SK-N-SH (cell line): ENCODE results near the gene FANCE. TPM values are rescaled to one million over a fixed set of nuclear protein-coding genes. Genes with fewer than 3 reads are reported as not detected.

Experiments
- CTCF ChIA-PET: fragments of 300-600, 350-600 bp; formaldehyde crosslinking; extraction: SDS; loops from one replicate; lab custom pipeline; 2021; lab: Yijun Ruan, JAX
- POLR2A ChIA-PET: fragments of 350-600 bp; sonication (Branson Sonifier 250); formaldehyde crosslinking; extraction: SDS; loops from one replicate; lab custom pipeline; 2020; ENCODE audit warnings: antibody characterized with exemption, inconsistent platforms; lab: Yijun Ruan, JAX
- DNase-seq: peaks from one replicate; pipeline ENCODE4 v3.0.0; 2012
- H2AFZ ChIP-seq: fragments of 200-600 bp; sonication (generic); 2 replicates; pipeline ENCODE4 v1.8.1; 2016; ENCODE audit warnings: antibody characterized with exemption, mild to moderate bottlenecking, low read depth
- H3F3A ChIP-seq: fragments of 200-600 bp; sonication (generic); replicated peaks from 2 replicates; pipeline ENCODE3; 2016; ENCODE audit warnings: antibody characterized with exemption, mild to moderate bottlenecking; ENCODE audit not compliant: insufficient read depth
- H3K27ac ChIP-seq, 2 experiments: fragments of 200-500 bp in 1 of 2; fragments of 200-600 bp in 1 of 2; sonication (Bioruptor generic) in 1 of 2; sonication (generic), shearing (Covaris generic) in 1 of 2; 2 replicates each; pipeline versions ENCODE4 v1.5.1 to v1.6.1; 2014 to 2016; ENCODE audit warnings: low read depth in 2 of 2, inconsistent platforms in 1 of 2, low read length in 1 of 2, mild to moderate bottlenecking in 1 of 2, mixed read lengths in 1 of 2
- H3K27me3 ChIP-seq: fragments of 200-600 bp; sonication (generic), shearing (Covaris generic); 2 replicates; pipeline ENCODE4 v1.6.1; 2016; ENCODE audit warnings: mixed run types; ENCODE audit not compliant: insufficient read depth
- H3K36me3 ChIP-seq, 2 experiments: fragments of 200-500 bp in 1 of 2; fragments of 200-600 bp in 1 of 2; sonication (Bioruptor generic) in 1 of 2; sonication (generic) in 1 of 2; replicated peaks in 1 of 2; 2 replicates each; pipeline versions ENCODE3 to v1.5.1; 2014 to 2016; ENCODE audit warnings: low read length in 1 of 2, mild to moderate bottlenecking in 1 of 2; ENCODE audit not compliant: insufficient read depth in 2 of 2, control insufficient read depth in 1 of 2
- H3K4me1 ChIP-seq, 2 experiments: fragments of 200-500 bp in 1 of 2; fragments of 200-600 bp in 1 of 2; sonication (Bioruptor generic) in 1 of 2; sonication (generic), shearing (Covaris generic) in 1 of 2; 2 replicates each; pipeline versions ENCODE4 v1.5.1 to v1.6.1; 2014 to 2016; ENCODE audit warnings: low read depth in 1 of 2, low read length in 1 of 2, mixed run types in 1 of 2; ENCODE audit not compliant: insufficient read depth in 2 of 2, control insufficient read depth in 1 of 2
- H3K4me2 ChIP-seq: fragments of 200-600 bp; sonication (generic), shearing (Covaris generic); 2 replicates; pipeline ENCODE4 v1.6.1; 2017; ENCODE audit warnings: mixed run types
- H3K4me3 ChIP-seq, 2 experiments: fragments of 200-500 bp in 1 of 2; fragments of 200-600 bp in 1 of 2; sonication (Bioruptor generic) in 1 of 2; sonication (generic), shearing (Covaris generic) in 1 of 2; 2 replicates each; pipeline versions ENCODE4 v1.5.1 to v1.8.1; 2014 to 2016; ENCODE audit warnings: low read depth in 2 of 2, inconsistent platforms in 1 of 2, low read length in 1 of 2, mild to moderate bottlenecking in 1 of 2, mixed read lengths in 1 of 2, moderate library complexity in 1 of 2
- H3K79me2 ChIP-seq: fragments of 200-600 bp; sonication (generic); 2 replicates; pipeline ENCODE4 v1.8.1; 2017; ENCODE audit warnings: mild to moderate bottlenecking; ENCODE audit not compliant: insufficient read depth
- H3K9ac ChIP-seq: fragments of 200-600 bp; sonication (generic); 2 replicates; pipeline ENCODE4 v1.6.1; 2017; ENCODE audit warnings: mixed run types
- H3K9me2 ChIP-seq: fragments of 200-600 bp; sonication (generic); 2 replicates; pipeline ENCODE4 v1.6.1; 2017; ENCODE audit warnings: mixed run types
- H3K9me3 ChIP-seq: fragments of 200-600 bp; sonication (generic); 2 replicates; pipeline ENCODE4 v1.6.1; 2017; ENCODE audit warnings: mixed run types, mild to moderate bottlenecking, moderate library complexity
- H4K20me1 ChIP-seq: fragments of 200-600 bp; sonication (generic); 2 replicates; pipeline ENCODE4 v1.6.1; 2017; ENCODE audit warnings: mild to moderate bottlenecking, mixed run types; ENCODE audit not compliant: insufficient read depth
- EP300 ChIP-seq, 2 experiments: IDR thresholded peaks; 2 replicates each; pipeline versions ENCODE4 v1.4.0 to v1.6.1; 2012; ENCODE audit warnings: borderline replicate concordance in 1 of 2, low read depth in 1 of 2, low read length in 1 of 2
- FOSL2 ChIP-seq: IDR thresholded peaks from 2 replicates; pipeline ENCODE4 v1.4.0; 2012; ENCODE audit warnings: low read depth, mild to moderate bottlenecking, moderate library complexity, borderline replicate concordance
- GABPA ChIP-seq: IDR thresholded peaks from 2 replicates; pipeline ENCODE4 v1.4.0; 2012; ENCODE audit warnings: low read depth, mild to moderate bottlenecking
- GATA2 ChIP-seq: sonication (generic); formaldehyde crosslinking; IDR thresholded peaks from 2 replicates; pipeline ENCODE4 v1.5.0; 2020; ENCODE audit warnings: mild to moderate bottlenecking, missing genetic modification reagents
- JUND ChIP-seq: IDR thresholded peaks from 2 replicates; pipeline ENCODE4 v1.4.0; 2012
- MXI1 ChIP-seq: IDR thresholded peaks from 2 replicates; pipeline ENCODE4 v1.6.1; 2012; ENCODE audit warnings: mild to moderate bottlenecking, low read depth, low read length, improper control_type of control experiment
- NRF1 ChIP-seq: IDR thresholded peaks from 2 replicates; pipeline ENCODE4 v1.6.1; 2012; ENCODE audit warnings: low read depth, mild to moderate bottlenecking, low read length
- RAD21 ChIP-seq: IDR thresholded peaks from 2 replicates; pipeline ENCODE4 v1.6.1; 2012; ENCODE audit warnings: mild to moderate bottlenecking, low read length
- RCOR1 ChIP-seq: fragments of 150-350 bp; IDR thresholded peaks from 2 replicates; pipeline ENCODE4 v1.6.1; 2017; ENCODE audit warnings: antibody characterized with exemption, low read length
- RFX5 ChIP-seq: IDR thresholded peaks from 2 replicates; pipeline ENCODE4 v1.6.1; 2012; ENCODE audit warnings: mild to moderate bottlenecking, improper control_type of control experiment, low read length
- RXRA ChIP-seq: IDR thresholded peaks from 2 replicates; pipeline ENCODE4 v1.4.0; 2012; ENCODE audit warnings: low read depth, mild to moderate bottlenecking, borderline replicate concordance
- SIN3A ChIP-seq: IDR thresholded peaks from 2 replicates; pipeline ENCODE4 v1.6.1; 2012; ENCODE audit warnings: low read depth, mild to moderate bottlenecking, low read length, moderate library complexity, borderline replicate concordance
- WGBS: methylation state at CpG from one replicate; pipeline ENCODE4 v1.1.6; 2017; ENCODE audit warnings: low lambda C conversion rate; 5-methylcytosine and 5-hydroxymethylcytosine counted together
- polyA plus RNA-seq, 3 experiments: library from polyadenylated mRNA; depleted of rRNA; stranded (reverse); fragments of >200 nt; gene quantifications; 2 replicates each; pipeline ENCODE4 v1.2.3, GENCODE V29; 2012
- TF ChIP-seq, protein P1 (sequence below): IDR thresholded peaks from 2 replicates; pipeline ENCODE4 v1.4.0; 2012; ENCODE audit warnings: low read depth, borderline replicate concordance
- TF ChIP-seq, protein P2 (sequence below): fragments of 150-350 bp; IDR thresholded peaks from 2 replicates; pipeline ENCODE4 v1.6.1; 2017; ENCODE audit warnings: antibody characterized with exemption, low read length, low read depth, borderline replicate concordance
- TF ChIP-seq, protein P3 (sequence below): IDR thresholded peaks from 2 replicates; pipeline ENCODE4 v1.4.0; 2012; ENCODE audit warnings: low read depth, borderline replicate concordance
- TF ChIP-seq, protein P4 (sequence below): fragments of 150-350 bp; IDR thresholded peaks from 2 replicates; pipeline ENCODE4 v1.6.1; 2016; ENCODE audit warnings: mild to moderate bottlenecking, low read depth, low read length
- TF ChIP-seq, protein P5 (sequence below): fragments of 200-600 bp; sonication (generic); IDR thresholded peaks from 2 replicates; pipeline ENCODE4 v1.6.1; 2017; ENCODE audit warnings: antibody characterized with exemption, mild to moderate bottlenecking, moderate library complexity
- TF ChIP-seq, protein P6 (sequence below): IDR thresholded peaks from 2 replicates; pipeline ENCODE4 v1.4.0; 2012; ENCODE audit warnings: low read depth

Gene FANCE
- polyA plus RNA-seq, 1 of the 3 experiments (the other 2 are of a cell fraction) = 5.8 TPM

DNA sequence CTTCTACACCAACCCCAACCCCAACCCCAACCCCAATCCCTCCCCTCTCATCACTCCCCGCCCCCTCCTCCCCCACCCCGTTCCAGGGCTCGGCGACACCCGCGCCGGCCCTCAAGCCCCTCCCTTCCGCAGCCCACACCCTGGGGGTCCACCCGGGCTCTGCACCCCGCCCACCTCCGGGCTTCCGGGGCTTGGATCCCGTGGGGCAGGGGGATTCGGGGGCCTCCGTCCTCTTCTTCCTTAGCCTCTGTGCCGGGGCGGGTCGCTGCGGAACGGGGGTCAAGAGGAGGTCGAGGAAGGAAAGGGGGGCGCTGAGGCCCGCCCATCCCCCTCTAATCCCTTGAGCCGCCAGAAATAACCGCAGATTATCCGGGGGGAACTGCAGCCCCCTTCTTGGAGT is 59.9 kb downstream of the FANCE start:
- no peaks in the 10 kb centered on the region for H3K27me3 ChIP-seq
- H3K9me3 ChIP-seq = no peaks in the 10 kb centered on the region
- no peak overlapping the region for H3K4me2 ChIP-seq
- H2AFZ ChIP-seq = no peak overlapping the region
- H3F3A ChIP-seq = no peaks in the 10 kb centered on the region
- DNase-seq = no peak
- H3K27ac ChIP-seq = no peak overlapping the region
- H3K79me2 ChIP-seq = no peaks in the 10 kb centered on the region
- no peak overlapping the region for H3K9ac ChIP-seq
- no peaks in the 10 kb centered on the region for H4K20me1 ChIP-seq
- H3K4me1 ChIP-seq = no peaks in the 10 kb centered on the region
- ChIA-PET CTCF (no interaction called here), POLR2A (no interaction called here)
- TF ChIP-seq, protein P1, sequence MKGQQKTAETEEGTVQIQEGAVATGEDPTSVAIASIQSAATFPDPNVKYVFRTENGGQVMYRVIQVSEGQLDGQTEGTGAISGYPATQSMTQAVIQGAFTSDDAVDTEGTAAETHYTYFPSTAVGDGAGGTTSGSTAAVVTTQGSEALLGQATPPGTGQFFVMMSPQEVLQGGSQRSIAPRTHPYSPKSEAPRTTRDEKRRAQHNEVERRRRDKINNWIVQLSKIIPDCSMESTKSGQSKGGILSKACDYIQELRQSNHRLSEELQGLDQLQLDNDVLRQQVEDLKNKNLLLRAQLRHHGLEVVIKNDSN = no peak
- TF ChIP-seq RCOR1 (no peak), RFX5 (no peak), GABPA (no peak), EP300 (IDR thresholded peaks at IDR 0.05; ENCODE audit: borderline replicate concordance in 1 of 2, low read depth in 1 of 2, low read length in 1 of 2) (no peak), RXRA (no peak), NRF1 (no peak), FOSL2 (no peak), MXI1 (no peak), RAD21 (no peak), JUND (no peak), GATA2 (CRISPR knock-in tag) (no peak), SIN3A (no peak)
- TF ChIP-seq, protein P2, sequence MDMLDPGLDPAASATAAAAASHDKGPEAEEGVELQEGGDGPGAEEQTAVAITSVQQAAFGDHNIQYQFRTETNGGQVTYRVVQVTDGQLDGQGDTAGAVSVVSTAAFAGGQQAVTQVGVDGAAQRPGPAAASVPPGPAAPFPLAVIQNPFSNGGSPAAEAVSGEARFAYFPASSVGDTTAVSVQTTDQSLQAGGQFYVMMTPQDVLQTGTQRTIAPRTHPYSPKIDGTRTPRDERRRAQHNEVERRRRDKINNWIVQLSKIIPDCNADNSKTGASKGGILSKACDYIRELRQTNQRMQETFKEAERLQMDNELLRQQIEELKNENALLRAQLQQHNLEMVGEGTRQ = no peak
- TF ChIP-seq, protein P3, sequence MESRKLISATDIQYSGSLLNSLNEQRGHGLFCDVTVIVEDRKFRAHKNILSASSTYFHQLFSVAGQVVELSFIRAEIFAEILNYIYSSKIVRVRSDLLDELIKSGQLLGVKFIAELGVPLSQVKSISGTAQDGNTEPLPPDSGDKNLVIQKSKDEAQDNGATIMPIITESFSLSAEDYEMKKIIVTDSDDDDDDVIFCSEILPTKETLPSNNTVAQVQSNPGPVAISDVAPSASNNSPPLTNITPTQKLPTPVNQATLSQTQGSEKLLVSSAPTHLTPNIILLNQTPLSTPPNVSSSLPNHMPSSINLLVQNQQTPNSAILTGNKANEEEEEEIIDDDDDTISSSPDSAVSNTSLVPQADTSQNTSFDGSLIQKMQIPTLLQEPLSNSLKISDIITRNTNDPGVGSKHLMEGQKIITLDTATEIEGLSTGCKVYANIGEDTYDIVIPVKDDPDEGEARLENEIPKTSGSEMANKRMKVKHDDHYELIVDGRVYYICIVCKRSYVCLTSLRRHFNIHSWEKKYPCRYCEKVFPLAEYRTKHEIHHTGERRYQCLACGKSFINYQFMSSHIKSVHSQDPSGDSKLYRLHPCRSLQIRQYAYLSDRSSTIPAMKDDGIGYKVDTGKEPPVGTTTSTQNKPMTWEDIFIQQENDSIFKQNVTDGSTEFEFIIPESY = no peak
- TF ChIP-seq, protein P4, sequence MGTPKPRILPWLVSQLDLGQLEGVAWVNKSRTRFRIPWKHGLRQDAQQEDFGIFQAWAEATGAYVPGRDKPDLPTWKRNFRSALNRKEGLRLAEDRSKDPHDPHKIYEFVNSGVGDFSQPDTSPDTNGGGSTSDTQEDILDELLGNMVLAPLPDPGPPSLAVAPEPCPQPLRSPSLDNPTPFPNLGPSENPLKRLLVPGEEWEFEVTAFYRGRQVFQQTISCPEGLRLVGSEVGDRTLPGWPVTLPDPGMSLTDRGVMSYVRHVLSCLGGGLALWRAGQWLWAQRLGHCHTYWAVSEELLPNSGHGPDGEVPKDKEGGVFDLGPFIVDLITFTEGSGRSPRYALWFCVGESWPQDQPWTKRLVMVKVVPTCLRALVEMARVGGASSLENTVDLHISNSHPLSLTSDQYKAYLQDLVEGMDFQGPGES = no peak
- TF ChIP-seq, protein P5, sequence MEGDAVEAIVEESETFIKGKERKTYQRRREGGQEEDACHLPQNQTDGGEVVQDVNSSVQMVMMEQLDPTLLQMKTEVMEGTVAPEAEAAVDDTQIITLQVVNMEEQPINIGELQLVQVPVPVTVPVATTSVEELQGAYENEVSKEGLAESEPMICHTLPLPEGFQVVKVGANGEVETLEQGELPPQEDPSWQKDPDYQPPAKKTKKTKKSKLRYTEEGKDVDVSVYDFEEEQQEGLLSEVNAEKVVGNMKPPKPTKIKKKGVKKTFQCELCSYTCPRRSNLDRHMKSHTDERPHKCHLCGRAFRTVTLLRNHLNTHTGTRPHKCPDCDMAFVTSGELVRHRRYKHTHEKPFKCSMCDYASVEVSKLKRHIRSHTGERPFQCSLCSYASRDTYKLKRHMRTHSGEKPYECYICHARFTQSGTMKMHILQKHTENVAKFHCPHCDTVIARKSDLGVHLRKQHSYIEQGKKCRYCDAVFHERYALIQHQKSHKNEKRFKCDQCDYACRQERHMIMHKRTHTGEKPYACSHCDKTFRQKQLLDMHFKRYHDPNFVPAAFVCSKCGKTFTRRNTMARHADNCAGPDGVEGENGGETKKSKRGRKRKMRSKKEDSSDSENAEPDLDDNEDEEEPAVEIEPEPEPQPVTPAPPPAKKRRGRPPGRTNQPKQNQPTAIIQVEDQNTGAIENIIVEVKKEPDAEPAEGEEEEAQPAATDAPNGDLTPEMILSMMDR = no peak
- TF ChIP-seq, protein P6, sequence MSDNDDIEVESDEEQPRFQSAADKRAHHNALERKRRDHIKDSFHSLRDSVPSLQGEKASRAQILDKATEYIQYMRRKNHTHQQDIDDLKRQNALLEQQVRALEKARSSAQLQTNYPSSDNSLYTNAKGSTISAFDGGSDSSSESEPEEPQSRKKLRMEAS = no peak
- H3K36me3 ChIP-seq = no peaks in the 10 kb centered on the region
- H3K9me2 ChIP-seq = no peaks in the 10 kb centered on the region
- no peak overlapping the region for H3K4me3 ChIP-seq
- 74% methylated on average over 22 of the region's 26 CpGs for WGBS
